GM12874 (cell line): ENCODE data around the gene BRPF1.

Experiments used
- CTCF ChIP-seq: IDR thresholded peaks from 2 replicates; pipeline ENCODE4 v1.5.1; 2011; ENCODE audit warnings: low read depth, mild to moderate bottlenecking, control low read depth, low read length, moderate library complexity; ENCODE audit not compliant: insufficient read depth

Gene BRPF1

GRCh38 chr3:9731206-9732079, at the start of gene BRPF1:
Gene BRPF1 (plus strand): TSS chr3:9731735. CDS start chr3:9734141, 2,406 bp downstream.
- no peak for TF ChIP-seq CTCF

GRCh38 chr3:9682096-9682495, 49.4 kb upstream of the BRPF1 start:
- no peak for TF ChIP-seq CTCF

- TF ChIP-seq CTCF, result no peak
Observed at GRCh38 chr3:9683426-9683825, 48.1 kb upstream of the BRPF1 start.

GRCh38 chr3:9685216-9686049, 46.1 kb upstream of the BRPF1 start:
- no peak for TF ChIP-seq CTCF

- no peak for TF ChIP-seq CTCF
Observed at GRCh38 chr3:9686050-9686550, 45.4 kb upstream of the BRPF1 start.

GRCh38 chr3:9686703-9687102, 44.8 kb upstream of the BRPF1 start:
- no peak for TF ChIP-seq CTCF

- no peak for TF ChIP-seq CTCF
Observed at GRCh38 chr3:9687514-9687913, 44.0 kb upstream of the BRPF1 start.
